H7 (cell line): ENCODE results near the gene CARMIL1. TPM values are rescaled to one million over a fixed set of nuclear protein-coding genes. Genes with fewer than 3 reads are reported as not detected.

ENCODE experiments used
- DNase-seq: peaks from one replicate; pipeline ENCODE4 v3.0.0; 2012
- H3K27me3 ChIP-seq: 2 replicates; pipeline ENCODE4 v1.6.0; 2011; ENCODE audit warnings: mild to moderate bottlenecking, low read length; ENCODE audit not compliant: control insufficient read depth, insufficient read depth
- H3K36me3 ChIP-seq: replicated peaks from 2 replicates; pipeline ENCODE4 v1.5.1; 2011; ENCODE audit warnings: low read length; ENCODE audit not compliant: control insufficient read depth, insufficient read depth
- H3K4me3 ChIP-seq: 2 replicates; pipeline ENCODE4 v1.5.1; 2011; ENCODE audit warnings: low read depth, mild to moderate bottlenecking, control low read depth, low read length, moderate library complexity; ENCODE audit not compliant: insufficient read depth
- total RNA-seq: library from RNA; depleted of rRNA; stranded (reverse); fragments of >200 nt; shearing (Covaris generic); gene quantifications from 2 replicates; pipeline ENCODE4 v1.2.3, GENCODE V29; 2014

CARMIL1 gene
- total RNA-seq, 1 experiment from 2014 or later = 19.4 TPM

DNA sequence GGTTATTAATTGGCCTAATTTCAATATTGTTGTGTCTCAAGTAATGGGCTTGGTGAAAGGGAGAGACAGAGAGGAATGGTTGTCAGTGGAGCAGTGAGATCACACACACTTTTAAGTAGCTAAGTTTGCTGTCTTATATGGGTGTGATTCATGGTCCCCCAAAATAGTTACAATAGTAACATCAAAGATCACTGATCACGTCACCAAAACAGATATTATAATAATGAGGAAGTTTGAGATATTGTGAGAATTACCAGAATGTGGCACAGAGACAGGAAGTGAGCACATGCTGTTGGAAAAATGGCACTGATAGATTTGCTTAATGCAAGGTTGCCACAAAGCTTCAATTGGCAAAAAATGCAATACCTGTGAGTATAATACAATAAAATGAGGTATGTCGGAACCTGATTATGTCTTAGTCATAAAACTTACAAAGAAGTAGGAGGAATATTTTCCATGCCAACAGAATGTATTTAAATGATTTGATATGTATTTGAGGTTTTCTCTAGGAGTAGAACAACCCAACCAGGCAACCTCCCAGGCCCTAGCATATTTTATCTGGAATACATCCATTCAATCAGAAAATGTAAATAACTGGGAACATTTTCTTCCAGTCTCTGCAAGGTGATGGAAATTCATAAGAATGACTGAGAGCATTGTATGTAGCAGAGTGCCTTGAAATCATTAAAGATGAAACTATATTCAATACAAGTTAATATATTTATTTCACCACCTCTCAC lies 167.8 kb downstream of the CARMIL1 start:
- H3K27me3 ChIP-seq = no peaks in the 10 kb centered on the region
- no peaks in the 10 kb centered on the region for H3K36me3 ChIP-seq
- H3K4me3 ChIP-seq = no peak overlapping the region
- DNase-seq = no peak

DNA sequence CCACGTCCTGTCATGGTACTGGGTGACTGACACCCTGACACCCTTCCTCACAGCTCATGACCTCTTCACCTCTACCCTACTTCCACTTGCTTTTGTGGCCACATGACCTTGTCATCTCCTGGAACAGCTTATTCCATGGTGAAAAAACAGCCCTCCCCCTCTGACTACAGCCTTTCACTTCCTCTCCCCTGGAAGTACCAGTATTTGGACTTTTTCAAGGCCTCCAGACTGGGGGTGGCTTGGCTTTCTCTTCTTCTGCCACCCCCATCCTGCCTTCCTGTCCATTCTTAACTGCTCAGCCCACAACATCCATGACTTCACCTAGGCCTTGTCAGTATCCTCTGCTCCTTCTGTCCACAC lies 168.4 kb downstream of the CARMIL1 start:
- Histone ChIP-seq H3K27me3 (no peaks in the 10 kb centered on the region), H3K4me3 (no peak overlapping the region), H3K36me3 (no peaks in the 10 kb centered on the region)
- DNase-seq = no peak

DNA sequence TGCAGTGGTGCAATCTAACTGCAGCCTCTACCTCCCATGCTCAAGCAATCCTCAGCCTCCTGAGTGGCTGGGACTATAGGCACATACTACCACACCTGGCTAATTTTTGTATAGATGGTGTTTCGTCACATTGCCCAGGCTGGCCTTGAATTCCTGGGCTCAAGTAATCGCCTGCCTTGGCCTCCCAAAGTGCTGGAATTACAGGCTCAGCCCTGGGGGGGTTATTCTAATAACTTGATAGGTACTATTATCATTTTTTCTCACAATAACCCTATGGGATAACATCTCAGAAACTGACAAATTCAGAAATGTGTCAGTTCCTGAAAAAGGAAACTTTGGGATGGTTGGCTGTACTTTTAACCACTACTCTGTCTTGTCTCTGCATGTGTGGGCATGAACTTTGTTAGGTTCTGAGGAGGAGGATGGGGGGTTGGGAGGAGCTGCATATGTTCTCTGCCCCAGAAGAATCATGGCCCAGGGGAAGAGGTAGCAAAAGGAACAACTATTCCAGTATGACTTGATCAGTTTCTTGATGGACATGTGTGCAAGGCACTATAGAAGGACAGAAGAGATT lies 169.9 kb downstream of the CARMIL1 start:
- Histone ChIP-seq H3K36me3 (no peaks in the 10 kb centered on the region), H3K27me3 (no peaks in the 10 kb centered on the region), H3K4me3 (no peak overlapping the region)
- peak; percentile 32 for DNase-seq

DNA sequence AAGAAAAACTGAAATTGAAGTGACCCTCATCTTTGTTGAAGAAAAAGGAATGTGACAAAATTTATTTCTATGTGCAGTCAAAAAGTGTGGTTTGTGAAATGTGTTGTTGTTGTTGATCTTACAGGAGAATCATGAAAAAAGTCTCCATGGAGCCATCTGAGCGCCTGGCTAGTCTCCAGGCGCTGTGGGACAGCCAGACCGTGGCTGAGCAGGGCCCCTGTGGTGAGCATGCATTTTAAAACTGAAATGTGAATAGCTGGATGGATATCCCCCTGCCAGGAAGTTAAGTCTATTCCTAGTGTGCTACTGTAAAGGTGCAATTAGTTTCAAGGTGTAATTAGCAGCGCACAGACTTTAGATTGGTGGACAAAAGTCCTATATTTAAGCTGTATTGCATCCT lies 170.6 kb downstream of the CARMIL1 start:
- Histone ChIP-seq H3K36me3 (no peaks in the 10 kb centered on the region), H3K27me3 (no peaks in the 10 kb centered on the region), H3K4me3 (no peak overlapping the region)
- peak; percentile 59 for DNase-seq

DNA sequence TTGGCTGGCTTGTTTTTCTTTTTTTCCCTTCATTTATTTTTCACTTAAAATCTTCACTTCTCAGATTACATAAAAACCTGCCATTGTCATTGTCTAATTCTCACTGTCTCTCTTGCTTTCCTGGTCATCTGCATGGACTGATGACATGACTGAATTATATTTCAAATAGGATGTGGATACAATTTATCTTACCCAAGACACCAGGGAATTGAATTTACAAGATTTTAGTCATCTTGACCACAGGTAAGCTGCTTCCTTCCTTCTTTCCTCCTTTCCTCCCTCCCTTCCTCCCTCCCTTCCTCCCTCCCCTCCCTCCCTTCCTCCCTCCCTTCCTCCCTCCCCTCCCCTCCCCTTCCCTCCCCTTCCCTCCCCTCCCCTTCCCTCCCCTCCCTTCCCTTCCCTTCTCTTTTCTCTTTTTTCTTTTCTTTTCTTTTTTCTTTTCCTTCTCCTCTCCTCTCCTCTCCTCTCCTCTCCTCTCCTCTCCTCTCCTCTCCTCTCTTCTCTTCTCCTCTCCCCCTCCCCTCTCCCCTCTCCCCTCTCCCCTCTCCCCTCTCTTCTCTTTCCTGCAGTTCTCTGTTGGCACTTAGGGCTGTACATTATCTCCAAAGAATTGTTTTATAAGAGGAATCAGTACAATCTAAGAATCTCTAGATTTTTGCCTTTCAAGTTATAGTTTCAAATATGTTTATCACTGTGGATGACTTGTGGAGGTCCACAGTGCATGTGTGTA lies 171.5 kb downstream of the CARMIL1 start:
- Histone ChIP-seq H3K4me3 (no peak overlapping the region), H3K36me3 (no peaks in the 10 kb centered on the region), H3K27me3 (no peaks in the 10 kb centered on the region)
- DNase-seq = no peak

DNA sequence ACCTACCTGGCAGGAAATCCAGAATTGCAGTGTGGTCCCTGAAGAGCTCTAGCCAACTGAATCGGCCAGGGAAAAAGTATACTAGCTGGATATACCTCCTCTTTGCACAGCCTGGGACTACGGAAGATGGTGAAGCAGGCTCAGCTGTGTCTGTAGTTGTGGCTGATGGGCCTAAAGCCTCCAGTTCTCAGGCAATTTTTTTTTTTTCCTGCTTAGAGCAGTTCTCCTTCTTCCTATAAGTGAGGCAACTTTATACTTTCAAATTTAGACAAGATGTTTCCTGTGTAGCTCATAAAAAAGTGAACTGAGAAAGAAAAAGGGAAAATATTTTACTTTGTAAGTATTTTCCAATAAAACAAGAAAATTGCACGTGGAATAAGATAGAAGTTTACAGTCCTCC lies 172.9 kb downstream of the CARMIL1 start:
- no peak for DNase-seq
- H3K27me3 ChIP-seq = no peaks in the 10 kb centered on the region
- no peak overlapping the region for H3K4me3 ChIP-seq
- no peaks in the 10 kb centered on the region for H3K36me3 ChIP-seq

DNA sequence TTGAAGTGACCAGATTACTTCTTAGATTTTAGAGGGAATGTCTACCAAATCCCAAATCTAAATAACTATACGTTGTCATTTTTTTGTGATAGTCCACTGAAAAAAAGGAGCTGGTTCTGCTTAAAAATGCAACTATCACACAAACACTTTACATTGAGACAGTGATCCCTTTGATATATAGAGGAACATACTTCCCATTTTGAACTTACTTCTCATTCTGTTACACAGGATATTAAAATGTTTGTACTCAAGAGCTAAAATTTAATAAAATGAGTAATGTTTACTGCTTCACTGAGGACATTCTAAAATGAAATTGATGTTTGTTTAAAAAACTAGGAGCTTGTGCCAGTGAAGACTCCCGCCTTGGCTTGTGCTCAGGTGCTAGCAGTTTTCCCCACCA lies 174.1 kb downstream of the CARMIL1 start:
- no peak for DNase-seq
- H3K27me3 ChIP-seq = no peaks in the 10 kb centered on the region
- no peaks in the 10 kb centered on the region for H3K36me3 ChIP-seq
- no peak overlapping the region for H3K4me3 ChIP-seq

DNA sequence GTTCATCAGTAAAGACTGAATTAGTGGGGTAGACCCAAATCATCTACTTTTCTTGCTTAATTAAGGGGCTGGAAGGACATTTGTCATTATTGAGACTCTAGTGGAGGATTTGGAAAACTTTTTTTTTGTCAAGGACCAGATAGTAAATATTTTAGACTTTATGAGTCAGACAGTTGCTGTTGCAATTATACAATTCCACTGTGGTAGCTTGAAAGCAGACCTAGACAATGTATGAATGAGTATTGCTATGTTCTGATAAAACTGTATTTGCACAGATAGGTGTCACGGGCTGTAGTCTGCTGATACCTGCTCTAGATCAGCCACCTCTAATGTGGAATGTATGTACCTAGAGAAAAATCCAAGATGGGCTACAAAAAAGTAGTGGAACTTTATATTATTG lies 175.0 kb downstream of the CARMIL1 start:
- H3K36me3 ChIP-seq = no peaks in the 10 kb centered on the region
- H3K27me3 ChIP-seq = no peaks in the 10 kb centered on the region
- no peak for DNase-seq
- H3K4me3 ChIP-seq = no peak overlapping the region

DNA sequence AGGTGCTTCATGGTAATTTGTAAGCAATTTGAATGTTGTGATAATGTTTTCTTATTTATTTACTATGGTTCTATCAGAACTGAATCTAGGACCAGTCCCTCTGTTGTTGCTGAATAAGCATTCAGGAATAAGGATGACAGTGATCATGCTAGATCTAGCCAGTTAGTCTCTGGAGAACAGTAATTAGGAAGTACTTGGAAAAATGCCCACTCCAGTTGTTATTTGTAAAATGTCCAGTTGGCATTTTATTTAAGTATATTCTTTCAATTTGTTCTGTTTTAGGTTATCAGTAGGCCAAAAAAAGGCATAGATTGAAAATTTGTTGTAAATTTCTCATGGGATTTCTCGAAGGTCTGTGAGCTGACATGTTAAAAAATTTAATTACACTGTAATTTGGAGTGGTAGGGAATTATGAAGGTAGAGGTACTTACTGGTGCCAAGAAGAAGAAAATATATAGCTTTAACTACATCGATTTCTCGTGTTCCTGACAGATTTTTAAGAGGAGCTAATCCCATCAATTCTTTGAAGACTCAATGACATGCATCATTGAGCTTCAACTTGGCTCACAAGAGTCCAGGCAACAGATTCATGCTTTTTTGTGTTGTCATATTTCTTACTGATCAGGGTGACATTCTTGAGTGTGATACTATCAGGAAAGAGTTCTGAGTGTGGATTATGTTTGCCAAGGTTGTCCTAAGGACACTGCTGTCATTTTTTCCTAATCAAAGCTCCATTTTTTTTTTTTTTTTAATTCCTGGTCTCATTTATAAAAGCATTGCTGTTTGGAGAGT lies 177.3 kb downstream of the CARMIL1 start:
- DNase-seq = no peak
- no peak overlapping the region for H3K4me3 ChIP-seq
- no peaks in the 10 kb centered on the region for H3K27me3 ChIP-seq
- H3K36me3 ChIP-seq = no peaks in the 10 kb centered on the region

DNA sequence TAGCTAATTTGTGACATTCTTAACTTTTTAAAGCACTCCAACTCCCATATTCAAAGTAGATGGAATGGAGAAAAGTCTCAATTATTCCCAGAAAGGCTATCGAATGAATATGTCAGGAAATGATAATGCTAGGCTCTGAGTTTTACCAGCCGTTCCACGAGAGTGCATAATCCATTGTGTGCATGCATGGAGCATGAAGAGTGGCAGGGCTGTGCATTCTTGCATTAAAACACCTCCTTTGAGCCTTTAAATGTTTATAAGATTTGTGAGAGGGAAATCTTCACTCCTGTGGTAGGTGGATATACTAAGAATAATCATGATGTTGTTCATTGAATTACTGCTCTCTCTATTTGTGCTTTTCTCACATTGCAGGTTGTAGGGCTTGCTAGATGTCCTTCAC lies 178.3 kb downstream of the CARMIL1 start:
- H3K27me3 ChIP-seq = no peaks in the 10 kb centered on the region
- H3K36me3 ChIP-seq = no peaks in the 10 kb centered on the region
- DNase-seq = no peak
- no peak overlapping the region for H3K4me3 ChIP-seq

DNA sequence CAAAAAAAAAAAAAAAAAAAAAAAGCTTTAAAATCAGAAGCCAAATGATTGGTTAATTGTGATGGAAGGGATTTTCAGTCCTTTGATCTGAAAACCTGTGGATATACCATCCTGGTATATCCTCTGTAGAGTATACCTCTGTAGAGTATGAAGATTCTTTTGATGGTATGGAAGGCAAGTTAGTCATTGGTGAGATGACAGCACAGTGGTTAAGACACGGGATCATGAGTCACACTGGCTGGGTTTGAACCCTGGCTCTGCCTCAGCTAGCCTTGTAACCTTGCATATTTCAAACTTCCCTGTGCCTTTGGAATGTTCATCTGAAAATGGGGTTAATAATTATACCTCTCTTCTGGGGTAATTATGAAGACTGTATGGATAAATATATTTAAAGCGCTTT lies 179.3 kb downstream of the CARMIL1 start:
- H3K27me3 ChIP-seq = no peaks in the 10 kb centered on the region
- H3K36me3 ChIP-seq = no peaks in the 10 kb centered on the region
- DNase-seq = no peak
- H3K4me3 ChIP-seq = no peak overlapping the region

DNA sequence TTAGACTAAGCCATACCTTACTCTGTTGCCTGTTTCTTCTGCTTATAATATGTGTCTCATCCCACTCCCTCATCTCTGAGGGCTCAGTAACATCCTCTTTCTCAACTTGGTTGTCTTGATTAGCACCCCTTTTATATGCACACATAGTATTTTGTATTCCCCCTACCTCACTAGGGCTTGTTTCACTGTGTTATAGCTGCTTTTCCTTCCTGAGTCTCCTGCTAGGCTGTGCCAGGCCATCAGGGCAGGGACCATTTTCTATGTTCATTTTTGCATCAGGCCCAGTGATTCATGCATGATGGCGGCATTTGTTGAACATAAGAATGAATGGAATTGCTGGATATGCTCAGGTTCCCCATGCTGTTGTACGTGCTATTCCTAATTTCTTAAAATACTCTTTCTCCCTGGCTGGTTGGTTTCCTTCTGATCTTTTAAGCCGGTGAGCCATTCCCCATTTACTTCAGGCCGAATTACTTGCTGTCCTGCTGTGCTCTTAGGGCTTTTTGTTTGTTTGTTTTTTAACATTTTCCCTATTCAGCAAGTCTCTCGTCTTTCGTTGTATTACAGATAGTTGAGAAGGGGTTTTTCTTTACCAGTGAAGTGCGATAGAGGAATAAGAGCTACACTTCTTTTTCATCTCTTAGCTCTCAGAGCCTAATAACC lies 183.2 kb downstream of the CARMIL1 start:
- Histone ChIP-seq H3K27me3 (no peaks in the 10 kb centered on the region), H3K36me3 (no peaks in the 10 kb centered on the region), H3K4me3 (no peak overlapping the region)
- DNase-seq = peak; percentile 19

DNA sequence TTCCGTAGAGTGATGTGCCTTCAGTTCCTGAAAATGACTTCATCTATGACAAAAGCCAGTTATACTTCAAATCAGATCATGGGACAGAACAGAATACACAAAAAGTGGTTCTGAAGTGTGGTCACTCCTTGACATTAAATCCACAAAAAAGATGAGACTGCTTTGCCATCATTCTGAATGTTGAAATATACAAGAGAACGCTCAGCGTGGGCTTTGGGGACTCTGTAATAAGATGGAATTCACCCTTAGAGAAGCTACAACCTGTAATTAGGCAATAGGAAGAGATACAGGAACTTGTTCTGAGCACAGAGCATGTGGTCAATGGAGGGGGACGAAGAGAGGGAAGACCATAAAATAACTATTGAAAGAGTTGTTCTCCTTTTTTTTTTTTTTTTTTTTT lies 184.3 kb downstream of the CARMIL1 start:
- DNase-seq = no peak
- Histone ChIP-seq H3K27me3 (no peaks in the 10 kb centered on the region), H3K36me3 (no peaks in the 10 kb centered on the region), H3K4me3 (no peak overlapping the region)

DNA sequence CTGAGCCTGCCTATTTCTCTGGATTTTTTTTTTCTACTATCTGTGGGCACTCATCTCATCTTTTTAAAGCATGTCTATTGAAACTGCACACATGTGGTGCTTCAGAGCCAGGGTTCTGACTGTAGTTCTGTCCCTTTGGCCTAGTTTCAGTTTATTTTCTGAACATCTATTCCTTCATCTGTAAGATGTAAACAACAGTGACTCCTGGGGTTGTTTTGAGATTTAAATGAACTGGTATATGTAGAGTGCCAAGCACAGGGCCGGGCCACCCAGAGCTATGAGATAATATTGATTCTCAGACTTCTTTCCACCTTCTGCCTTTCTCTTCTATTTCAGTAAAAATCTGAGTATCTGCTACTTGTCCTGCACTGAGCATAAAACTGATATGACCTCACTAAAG lies 185.1 kb downstream of the CARMIL1 start:
- Histone ChIP-seq H3K36me3 (no peaks in the 10 kb centered on the region), H3K27me3 (no peaks in the 10 kb centered on the region), H3K4me3 (no peak overlapping the region)
- no peak for DNase-seq
